ENCODE measurements around the gene KRT6C.
"Not testable (repeated sequence)": the region's sequence is repeated elsewhere in the genome, so short reads cannot be mapped to it uniquely, and the experiment has no call there.

Gene KRT6C

GRCh38 chr12:52500574-52500973, 27.0 kb upstream of the KRT6C start:
- DNase-seq (ENCODE audit: low read depth in 4 of 4, low spot score in 1 of 4), result not testable (repeated sequence)

- no peak for DNase-seq (ENCODE audit: low read depth in 4 of 4, low spot score in 1 of 4)
Measured at GRCh38 chr12:52499806-52500560, 26.4 kb upstream of the KRT6C start.

DNA sequence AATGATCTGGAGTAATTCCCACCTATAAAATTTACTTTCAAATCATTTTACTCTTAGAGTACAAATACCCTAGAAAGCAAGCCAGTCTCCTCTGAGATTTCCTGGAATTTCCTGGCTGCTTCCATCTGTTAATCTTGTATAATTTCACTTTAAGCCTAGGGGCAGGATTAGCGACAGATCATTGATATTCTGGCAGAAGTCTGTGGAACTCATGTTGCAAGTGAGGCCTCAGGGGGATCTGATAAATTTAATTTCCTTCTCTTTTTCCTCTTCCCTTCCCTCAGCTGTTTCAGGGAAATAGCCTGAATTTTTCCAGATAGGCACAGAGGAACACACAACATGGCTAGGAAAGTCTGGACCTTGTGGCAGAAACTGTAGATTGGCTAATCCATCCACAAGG, 25.3 kb upstream of the KRT6C start:
- no peak for DNase-seq (ENCODE audit: low read depth in 4 of 4, low spot score in 1 of 4)

- DNase-seq (ENCODE audit: low read depth in 4 of 4, low spot score in 1 of 4), result no peak
Measured at GRCh38 chr12:52497975-52498374, 24.4 kb upstream of the KRT6C start.

DNA sequence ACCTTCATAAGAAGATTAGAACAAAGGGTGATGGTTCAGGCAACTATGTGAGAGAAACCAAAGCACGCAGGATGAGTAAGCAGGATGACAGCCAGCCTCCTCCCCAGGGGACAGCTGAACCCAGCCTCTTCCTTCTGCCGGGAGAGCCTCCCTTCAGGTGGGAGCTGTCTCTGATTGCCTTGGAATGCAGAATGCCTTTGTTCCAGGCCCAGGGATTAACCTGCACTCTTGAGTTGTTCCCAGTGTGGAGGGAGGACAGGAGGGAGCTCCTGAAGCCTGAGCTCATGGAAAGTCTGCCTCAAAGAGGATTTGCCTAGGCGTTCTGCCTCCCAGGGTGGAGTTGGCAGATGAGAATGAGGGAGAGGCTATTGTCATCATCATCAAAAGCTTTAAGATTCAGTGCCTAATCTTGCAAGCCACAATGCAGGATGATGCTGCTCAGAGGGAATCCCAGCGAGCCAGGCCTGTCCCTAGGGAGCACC, 23.0 kb upstream of the KRT6C start:
- DNase-seq (ENCODE audit: low read depth in 4 of 4, low spot score in 1 of 4), result no peak

- no peak for DNase-seq (ENCODE audit: low read depth in 4 of 4, low spot score in 1 of 4)
Measured at GRCh38 chr12:52496054-52496453, 22.4 kb upstream of the KRT6C start.

- no peak for DNase-seq (ENCODE audit: low read depth in 4 of 4, low spot score in 1 of 4)
Measured at GRCh38 chr12:52495389-52495788, 21.8 kb upstream of the KRT6C start.

DNA sequence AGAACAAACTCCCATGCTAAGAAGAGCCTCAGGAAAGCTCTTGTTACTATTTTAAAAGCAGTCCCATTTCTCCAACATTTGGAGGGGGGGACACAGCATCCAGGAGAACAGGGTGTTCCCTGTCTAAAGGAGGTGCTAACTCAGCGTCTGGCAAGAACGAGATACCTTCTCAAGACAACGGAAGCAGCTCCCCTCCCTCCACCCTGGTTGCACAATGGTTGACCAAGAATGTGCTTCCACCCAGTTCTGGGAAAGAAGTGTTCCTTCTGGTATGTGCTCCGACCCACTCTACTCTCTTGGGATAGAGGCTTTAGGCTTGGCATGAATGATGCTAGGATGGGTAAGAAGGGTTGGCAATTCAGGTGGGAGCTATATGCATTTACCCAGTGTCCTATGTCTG, 20.9 kb upstream of the KRT6C start:
- DNase-seq (ENCODE audit: low read depth in 4 of 4, low spot score in 1 of 4), result no peak

- no peak for DNase-seq (ENCODE audit: low read depth in 4 of 4, low spot score in 1 of 4)
Measured at GRCh38 chr12:52494100-52494499, 20.5 kb upstream of the KRT6C start.

GRCh38 chr12:52493172-52493571, 19.6 kb upstream of the KRT6C start, which contains the start of gene KRT6A:
Gene KRT6A (minus strand): TSS chr12:52493257. CDS start chr12:52493188, 69 bp downstream.
- DNase-seq (ENCODE audit: low read depth in 4 of 4, low spot score in 1 of 4), result no peak

- not testable (repeated sequence) for DNase-seq (ENCODE audit: low read depth in 4 of 4, low spot score in 1 of 4)
Measured at GRCh38 chr12:52492405-52492804, 18.8 kb upstream of the KRT6C start.

GRCh38 chr12:52491495-52491894, 17.9 kb upstream of the KRT6C start:
- not testable (repeated sequence) for DNase-seq (ENCODE audit: low read depth in 4 of 4, low spot score in 1 of 4)

- no peak for DNase-seq (ENCODE audit: low read depth in 4 of 4, low spot score in 1 of 4)
Measured at GRCh38 chr12:52488736-52489135, 15.1 kb upstream of the KRT6C start.

- not testable (repeated sequence) for DNase-seq (ENCODE audit: low read depth in 4 of 4, low spot score in 1 of 4)
Measured at GRCh38 chr12:52487744-52488443, 14.3 kb upstream of the KRT6C start.

DNA sequence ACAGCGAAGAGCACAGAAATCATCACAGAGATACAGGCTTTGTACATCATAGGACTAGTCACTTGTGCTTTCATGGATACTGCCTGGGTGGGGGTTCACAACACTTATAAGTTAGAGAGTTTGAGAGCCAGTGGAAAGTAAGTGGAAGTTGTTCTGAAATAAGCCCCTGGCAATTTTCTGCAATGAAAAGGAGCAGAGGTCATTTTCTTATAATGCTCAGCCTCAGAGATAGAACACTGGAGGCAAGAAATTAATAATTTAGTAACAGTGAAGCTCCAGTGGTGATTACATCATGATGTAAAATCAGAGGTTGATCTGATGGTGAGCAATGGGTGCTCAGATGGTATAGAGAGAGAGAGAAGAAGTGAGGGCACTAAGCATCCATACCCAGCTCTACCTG, 13.6 kb upstream of the KRT6C start:
- DNase-seq (ENCODE audit: low read depth in 4 of 4, low spot score in 1 of 4), result no peak

- DNase-seq (ENCODE audit: low read depth in 4 of 4, low spot score in 1 of 4), result no peak
Measured at GRCh38 chr12:52486166-52487105, 12.8 kb upstream of the KRT6C start.

DNA sequence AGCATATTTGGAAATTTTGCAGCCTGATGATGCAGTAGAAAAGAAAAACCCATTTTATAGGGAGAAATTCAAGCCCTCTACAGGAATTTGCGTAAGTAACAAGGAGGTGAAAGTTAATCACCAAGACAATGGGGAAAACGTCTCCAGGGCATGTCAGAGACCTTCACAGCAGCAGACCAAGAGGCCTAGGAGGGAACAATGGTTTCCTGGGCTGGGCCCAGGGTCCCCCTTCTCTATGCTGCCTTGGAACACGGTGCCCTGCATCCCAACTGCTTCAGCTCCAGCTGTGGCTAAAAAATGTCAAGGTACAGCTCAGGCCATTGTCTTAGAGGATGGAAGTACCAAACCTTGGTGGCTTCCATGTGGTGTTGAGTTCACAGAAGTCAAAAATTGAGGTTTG, 6.5 kb upstream of the KRT6C start:
- no peak for DNase-seq (ENCODE audit: low read depth in 4 of 4, low spot score in 1 of 4)

GRCh38 chr12:52477651-52478050, 4.0 kb upstream of the KRT6C start:
- no peak for DNase-seq (ENCODE audit: low read depth in 4 of 4, low spot score in 1 of 4)

DNA sequence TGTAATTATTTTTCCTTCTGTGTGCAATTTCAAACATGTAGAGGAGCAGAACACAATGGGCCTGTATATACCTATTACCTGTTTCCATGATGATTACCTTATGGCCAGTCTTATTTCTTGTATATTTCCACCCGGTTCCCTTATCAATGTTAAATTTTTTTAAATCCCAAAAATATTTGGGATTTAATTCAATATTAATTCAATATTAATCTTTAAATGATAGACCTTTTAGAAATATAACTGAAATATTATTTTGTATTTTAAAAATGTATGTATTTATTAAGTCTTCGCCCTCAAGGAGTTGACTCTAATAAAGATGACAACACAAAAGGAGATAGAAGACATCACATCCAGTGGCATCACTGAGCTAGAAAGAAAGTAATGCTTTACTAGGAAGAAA, 607 bp upstream of the KRT6C start:
- DNase-seq (ENCODE audit: low read depth in 4 of 4, low spot score in 1 of 4), result no peak

GRCh38 chr12:52469853-52470252, 3.8 kb downstream of the KRT6C start:
- no peak for DNase-seq (ENCODE audit: low read depth in 4 of 4, low spot score in 1 of 4)

- DNase-seq (ENCODE audit: low read depth in 4 of 4, low spot score in 1 of 4), result no peak
Measured at GRCh38 chr12:52464897-52465296, 8.7 kb downstream of the KRT6C start.
